Natural killer cell (primary cell): Measurements from ENCODE around the gene STAC2. TPM values are rescaled to one million over a fixed set of nuclear protein-coding genes. Genes with fewer than 3 reads are reported as not detected.

Source experiments
- ATAC-seq, 3 donors: fragments of 150-1000 bp in 2 of 3; fragments of 200-7000 bp in 1 of 3; cut with Tn5 transposase; 1 replicate in 1 of 3; 2 replicates in 2 of 3; pipeline ENCODE4 v1.10.0; 2021; ENCODE audit warnings: mild to moderate bottlenecking in 2 of 3, moderate library complexity in 2 of 3
- DNase-seq, 2 donors: peaks; one replicate each; pipeline versions ENCODE4 v3.0.0 to v3.0.0-alpha.2; 2013 to 2021; ENCODE audit warnings: mixed read lengths in 1 of 2
- H3K27ac ChIP-seq: one replicate; pipeline ENCODE4 v1.5.1; 2013; ENCODE audit warnings: mild to moderate bottlenecking, low read length
- H3K27me3 ChIP-seq: one replicate; pipeline ENCODE4 v1.6.1; 2013; ENCODE audit warnings: low read length; ENCODE audit not compliant: control insufficient read depth, insufficient read depth
- H3K36me3 ChIP-seq: one replicate; pipeline ENCODE4 v1.6.1; 2013; ENCODE audit warnings: low read length; ENCODE audit not compliant: control insufficient read depth, insufficient read depth
- H3K4me1 ChIP-seq: one replicate; pipeline ENCODE4 v1.6.1; 2013; ENCODE audit warnings: low read length; ENCODE audit not compliant: control insufficient read depth, insufficient read depth
- H3K4me3 ChIP-seq: one replicate; pipeline ENCODE4 v1.5.1; 2013; ENCODE audit warnings: low read length
- H3K9me3 ChIP-seq: one replicate; pipeline ENCODE4 v1.6.1; 2013; ENCODE audit warnings: low read length; ENCODE audit not compliant: control insufficient read depth, insufficient read depth
- H3K27ac Mint-ChIP-seq, 2 donors: one replicate each; pipeline ENCODE4 v1.8.0; 2022; ENCODE audit warnings: mild to moderate bottlenecking in 2 of 2, mixed read lengths in 2 of 2, moderate library complexity in 1 of 2
- H3K27me3 Mint-ChIP-seq, 2 donors: one replicate each; pipeline ENCODE4 v1.8.0; 2022; ENCODE audit warnings: low read depth in 2 of 2, mixed read lengths in 2 of 2
- H3K36me3 Mint-ChIP-seq: one replicate; pipeline ENCODE4 v1.8.0; 2022; ENCODE audit warnings: mixed read lengths
- H3K4me1 Mint-ChIP-seq, 2 donors: one replicate each; pipeline ENCODE4 v1.8.0; 2022; ENCODE audit warnings: mixed read lengths in 2 of 2
- H3K4me3 Mint-ChIP-seq: one replicate; pipeline ENCODE4 v1.8.0; 2022; ENCODE audit warnings: mild to moderate bottlenecking, moderate library complexity, mixed read lengths
- H3K9me3 Mint-ChIP-seq, 2 donors: one replicate each; pipeline ENCODE4 v1.8.0; 2022; ENCODE audit warnings: mixed read lengths in 2 of 2
- CTCF ChIP-seq: fragments of 200-600 bp; IDR thresholded peaks from one replicate; pipeline ENCODE4 v1.8.0; 2022; ENCODE audit warnings: antibody characterized with exemption
- WGBS: methylation state at CpG from one replicate; pipeline ENCODE4 v1.1.7; 2013; ENCODE audit warnings: missing lambda C conversion rate; ENCODE audit not compliant: insufficient coverage; 5-methylcytosine and 5-hydroxymethylcytosine counted together
- intact Hi-C: fragments of 100-400 bp; cut with micrococcal nuclease; formaldehyde crosslinking; loops from one replicate; pipeline ENCODE4 v1.14.2; 2022
- total RNA-seq, 4 donors: library from RNA; stranded (reverse); fragments of 120-200 nt in 1 of 4; gene quantifications; one replicate each; pipeline versions ENCODE4 v1.2.3 to v1.2.4, GENCODE V29; 2013 to 2022

STAC2 gene
- total RNA-seq = not detected
- not detected for total RNA-seq (2013)

GRCh38 chr17:39225308-39225958 lies at the start of gene STAC2:
STAC2 (minus strand) TSS chr17:39225945; CDS start chr17:39225502, 443 bp downstream.
- no peaks in the 10 kb centered on the region for H3K36me3 Mint-ChIP-seq
- H3K27ac Mint-ChIP-seq = no peak within 1 kb of the TSS
- no peak for TF ChIP-seq CTCF
- Histone ChIP-seq H3K36me3 (no peaks in the 10 kb centered on the region), H3K27ac (no peak within 1 kb of the TSS), H3K27me3 (peaks cover 28% of the 10 kb centered on the region), H3K4me1 (peaks cover 11% of the 10 kb centered on the region), H3K4me3 (no peak within 1 kb of the TSS), H3K9me3 (no peaks in the 10 kb centered on the region)
- peaks cover 6 to 15% of the 10 kb centered on the region in 2 donors for H3K4me1 Mint-ChIP-seq
- peak in 1 of 3 donors; percentile 40 for ATAC-seq
- no peaks in the 10 kb centered on the region for H3K9me3 Mint-ChIP-seq
- H3K27me3 Mint-ChIP-seq = peaks cover 27 to 46% of the 10 kb centered on the region in 2 donors
- DNase-seq = no peak
- WGBS = 2% methylated on average over 62 of the region's 71 CpGs
- intact Hi-C loops = no loop called here
- H3K4me3 Mint-ChIP-seq = peak within 1 kb of the TSS; percentile 78

GRCh38 chr17:39271546-39271945 lies 45.8 kb upstream of the STAC2 start:
- 100% methylated on average over 2 of the region's 3 CpGs for WGBS
- Histone ChIP-seq H3K27ac (no peak overlapping the region), H3K27me3 (no peaks in the 10 kb centered on the region), H3K4me3 (no peak overlapping the region), H3K9me3 (no peaks in the 10 kb centered on the region), H3K36me3 (peaks cover 39% of the 10 kb centered on the region), H3K4me1 (no peaks in the 10 kb centered on the region)
- no peaks in the 10 kb centered on the region for H3K27me3 Mint-ChIP-seq
- H3K9me3 Mint-ChIP-seq = no peaks in the 10 kb centered on the region
- no peak overlapping the region for H3K4me3 Mint-ChIP-seq
- ATAC-seq = no peak
- no peak overlapping the region for H3K27ac Mint-ChIP-seq
- no peak for TF ChIP-seq CTCF
- DNase-seq = no peak
- no peaks in the 10 kb centered on the region for H3K4me1 Mint-ChIP-seq
- intact Hi-C loops = no loop called here
- H3K36me3 Mint-ChIP-seq = no peaks in the 10 kb centered on the region

- no peak for TF ChIP-seq CTCF
- no peak overlapping the region for H3K27ac Mint-ChIP-seq
- no peaks in the 10 kb centered on the region for H3K4me1 Mint-ChIP-seq
- no peaks in the 10 kb centered on the region for H3K27me3 Mint-ChIP-seq
- no peak overlapping the region for H3K27ac ChIP-seq
- H3K4me3 ChIP-seq = no peak overlapping the region
- peaks cover 40% of the 10 kb centered on the region for H3K36me3 ChIP-seq
- H3K9me3 Mint-ChIP-seq = no peaks in the 10 kb centered on the region
- no peaks in the 10 kb centered on the region for H3K36me3 Mint-ChIP-seq
- ATAC-seq (no peak), DNase-seq (no peak)
- no peaks in the 10 kb centered on the region for H3K9me3 ChIP-seq
- H3K4me1 ChIP-seq = no peaks in the 10 kb centered on the region
- H3K27me3 ChIP-seq = no peaks in the 10 kb centered on the region
- intact Hi-C loops = no loop called here
- H3K4me3 Mint-ChIP-seq = no peak overlapping the region
- WGBS = 50% methylated on average over 3 of the region's 3 CpGs
Measured at GRCh38 chr17:39270923-39271322, 45.2 kb upstream of the STAC2 start.

GRCh38 chr17:39264119-39264518 lies 38.4 kb upstream of the STAC2 start:
- no peaks in the 10 kb centered on the region for H3K4me1 Mint-ChIP-seq
- no peaks in the 10 kb centered on the region for H3K9me3 ChIP-seq
- intact Hi-C loops = no loop called here
- WGBS = 94% methylated on average over 5 of the region's 5 CpGs
- H3K27me3 Mint-ChIP-seq = no peaks in the 10 kb centered on the region
- H3K27ac ChIP-seq = no peak overlapping the region
- no peaks in the 10 kb centered on the region for H3K27me3 ChIP-seq
- TF ChIP-seq CTCF = no peak
- peaks cover 55% of the 10 kb centered on the region for H3K36me3 ChIP-seq
- no peak overlapping the region for H3K4me3 ChIP-seq
- ATAC-seq (no peak), DNase-seq (no peak)
- H3K4me1 ChIP-seq = no peaks in the 10 kb centered on the region
- no peak overlapping the region for H3K27ac Mint-ChIP-seq
- H3K4me3 Mint-ChIP-seq = no peak overlapping the region
- H3K36me3 Mint-ChIP-seq = peaks cover 14% of the 10 kb centered on the region
- no peaks in the 10 kb centered on the region for H3K9me3 Mint-ChIP-seq
